H1 (cell line): ENCODE measurements around the gene TAF7. TPM values are rescaled to one million over a fixed set of nuclear protein-coding genes. Genes with fewer than 3 reads are reported as not detected.

Experiments used
- BRCA1 ChIP-seq: IDR thresholded peaks from 2 replicates; pipeline ENCODE4 v1.6.1; 2012; ENCODE audit warnings: low read depth, low read length, improper control_type of control experiment
- CBX8 ChIP-seq: fragments of 300-800, 300-1000 bp; sonication (generic); IDR thresholded peaks from 2 replicates; pipeline ENCODE4 v1.7.1; 2016; ENCODE audit warnings: low read depth, low read length, borderline replicate concordance
- JUND ChIP-seq: IDR thresholded peaks from 2 replicates; pipeline ENCODE4 v1.6.1; 2011; ENCODE audit warnings: mild to moderate bottlenecking, improper control_type of control experiment, low read length
- SP2 ChIP-seq: IDR thresholded peaks from 2 replicates; pipeline ENCODE4 v1.6.1; 2012; ENCODE audit warnings: mild to moderate bottlenecking, low read length, inconsistent platforms
- TAF1 ChIP-seq: IDR thresholded peaks from 2 replicates; pipeline ENCODE4 v1.6.1; 2011; ENCODE audit warnings: mild to moderate bottlenecking, low read depth, low read length
- TAF7 ChIP-seq: optimal IDR thresholded peaks from 2 replicates; pipeline ENCODE3; 2011; ENCODE audit warnings: low read depth, mild to moderate bottlenecking, inconsistent platforms, low read length, moderate library complexity, borderline replicate concordance
- ZNF274 ChIP-seq: IDR thresholded peaks from 2 replicates; pipeline ENCODE4 v1.7.0; 2012; ENCODE audit warnings: low read length, borderline replicate concordance; ENCODE audit errors: extremely low read depth
- polyA plus RNA-seq, 7 experiments: library from polyadenylated mRNA; depleted of rRNA in 3 of 7; stranded (reverse) in 5 of 7; unstranded in 2 of 7; fragments of >200 nt in 5 of 7; fragments of 200-250 nt in 2 of 7; gene quantifications; 1 replicate in 5 of 7; 2 replicates in 1 of 7; 4 replicates in 1 of 7; pipeline versions ENCODE4 v1.2.1 to v1.2.3, GENCODE V29; 2011 to 2013; ENCODE audit warnings: missing spikeins in 2 of 7, mixed read lengths in 2 of 7
- total RNA-seq: library from RNA; stranded (reverse); fragmentation: NEBNext Ultra II Directional; extraction: Animal tissue kit (Norgen Biotek cat#: 25700); gene quantifications from 2 replicates; pipeline ENCODE4 v1.2.1, GENCODE V29; 2021
- TF ChIP-seq, protein P1 (sequence below): fragments of 300-600 bp; sonication (generic); IDR thresholded peaks from 2 replicates; pipeline ENCODE4 v1.7.1; 2012; ENCODE audit warnings: low read length, moderate library complexity, mild to moderate bottlenecking, inconsistent platforms; ENCODE audit not compliant: insufficient replicate concordance
- TF ChIP-seq, protein P2 (sequence below), 3 experiments: IDR thresholded peaks; 1 replicate in 2 of 3; 2 replicates in 1 of 3; pipeline versions ENCODE4 v1.5.1 to v1.6.1; 2011; ENCODE audit warnings: low read length in 3 of 3, mild to moderate bottlenecking in 3 of 3, inconsistent platforms in 2 of 3, low read depth in 1 of 3, moderate library complexity in 1 of 3; ENCODE audit not compliant: insufficient read depth in 1 of 3; ENCODE audit errors: control extremely low read depth in 1 of 3

The TAF7 gene
- total and polyA plus RNA-seq, 2 of the 8 experiments (the other 6 are each of a cell fraction or from before 2014, with no cell fraction given), result 29.8 to 101 TPM

DNA sequence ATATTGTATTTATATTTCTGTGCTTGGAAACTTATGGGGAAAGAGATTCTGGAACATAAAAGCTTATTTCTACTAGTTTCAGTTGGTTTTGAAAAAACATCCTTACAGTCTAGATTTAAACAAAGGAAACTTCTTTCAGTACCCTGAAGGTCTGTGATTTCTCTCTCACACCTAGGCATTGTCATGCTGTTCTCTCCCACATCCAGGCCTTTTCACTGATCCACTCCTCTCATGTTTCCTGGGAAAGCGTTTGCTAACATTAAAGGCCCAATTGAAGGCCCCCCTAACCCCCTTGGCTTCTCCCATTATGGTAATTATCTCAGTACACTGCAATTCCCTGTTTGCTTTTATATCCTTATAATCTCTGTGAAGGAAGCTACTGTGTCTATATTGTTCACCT lies 22.2 kb upstream of the TAF7 start (continued):
- TF ChIP-seq, protein P1, sequence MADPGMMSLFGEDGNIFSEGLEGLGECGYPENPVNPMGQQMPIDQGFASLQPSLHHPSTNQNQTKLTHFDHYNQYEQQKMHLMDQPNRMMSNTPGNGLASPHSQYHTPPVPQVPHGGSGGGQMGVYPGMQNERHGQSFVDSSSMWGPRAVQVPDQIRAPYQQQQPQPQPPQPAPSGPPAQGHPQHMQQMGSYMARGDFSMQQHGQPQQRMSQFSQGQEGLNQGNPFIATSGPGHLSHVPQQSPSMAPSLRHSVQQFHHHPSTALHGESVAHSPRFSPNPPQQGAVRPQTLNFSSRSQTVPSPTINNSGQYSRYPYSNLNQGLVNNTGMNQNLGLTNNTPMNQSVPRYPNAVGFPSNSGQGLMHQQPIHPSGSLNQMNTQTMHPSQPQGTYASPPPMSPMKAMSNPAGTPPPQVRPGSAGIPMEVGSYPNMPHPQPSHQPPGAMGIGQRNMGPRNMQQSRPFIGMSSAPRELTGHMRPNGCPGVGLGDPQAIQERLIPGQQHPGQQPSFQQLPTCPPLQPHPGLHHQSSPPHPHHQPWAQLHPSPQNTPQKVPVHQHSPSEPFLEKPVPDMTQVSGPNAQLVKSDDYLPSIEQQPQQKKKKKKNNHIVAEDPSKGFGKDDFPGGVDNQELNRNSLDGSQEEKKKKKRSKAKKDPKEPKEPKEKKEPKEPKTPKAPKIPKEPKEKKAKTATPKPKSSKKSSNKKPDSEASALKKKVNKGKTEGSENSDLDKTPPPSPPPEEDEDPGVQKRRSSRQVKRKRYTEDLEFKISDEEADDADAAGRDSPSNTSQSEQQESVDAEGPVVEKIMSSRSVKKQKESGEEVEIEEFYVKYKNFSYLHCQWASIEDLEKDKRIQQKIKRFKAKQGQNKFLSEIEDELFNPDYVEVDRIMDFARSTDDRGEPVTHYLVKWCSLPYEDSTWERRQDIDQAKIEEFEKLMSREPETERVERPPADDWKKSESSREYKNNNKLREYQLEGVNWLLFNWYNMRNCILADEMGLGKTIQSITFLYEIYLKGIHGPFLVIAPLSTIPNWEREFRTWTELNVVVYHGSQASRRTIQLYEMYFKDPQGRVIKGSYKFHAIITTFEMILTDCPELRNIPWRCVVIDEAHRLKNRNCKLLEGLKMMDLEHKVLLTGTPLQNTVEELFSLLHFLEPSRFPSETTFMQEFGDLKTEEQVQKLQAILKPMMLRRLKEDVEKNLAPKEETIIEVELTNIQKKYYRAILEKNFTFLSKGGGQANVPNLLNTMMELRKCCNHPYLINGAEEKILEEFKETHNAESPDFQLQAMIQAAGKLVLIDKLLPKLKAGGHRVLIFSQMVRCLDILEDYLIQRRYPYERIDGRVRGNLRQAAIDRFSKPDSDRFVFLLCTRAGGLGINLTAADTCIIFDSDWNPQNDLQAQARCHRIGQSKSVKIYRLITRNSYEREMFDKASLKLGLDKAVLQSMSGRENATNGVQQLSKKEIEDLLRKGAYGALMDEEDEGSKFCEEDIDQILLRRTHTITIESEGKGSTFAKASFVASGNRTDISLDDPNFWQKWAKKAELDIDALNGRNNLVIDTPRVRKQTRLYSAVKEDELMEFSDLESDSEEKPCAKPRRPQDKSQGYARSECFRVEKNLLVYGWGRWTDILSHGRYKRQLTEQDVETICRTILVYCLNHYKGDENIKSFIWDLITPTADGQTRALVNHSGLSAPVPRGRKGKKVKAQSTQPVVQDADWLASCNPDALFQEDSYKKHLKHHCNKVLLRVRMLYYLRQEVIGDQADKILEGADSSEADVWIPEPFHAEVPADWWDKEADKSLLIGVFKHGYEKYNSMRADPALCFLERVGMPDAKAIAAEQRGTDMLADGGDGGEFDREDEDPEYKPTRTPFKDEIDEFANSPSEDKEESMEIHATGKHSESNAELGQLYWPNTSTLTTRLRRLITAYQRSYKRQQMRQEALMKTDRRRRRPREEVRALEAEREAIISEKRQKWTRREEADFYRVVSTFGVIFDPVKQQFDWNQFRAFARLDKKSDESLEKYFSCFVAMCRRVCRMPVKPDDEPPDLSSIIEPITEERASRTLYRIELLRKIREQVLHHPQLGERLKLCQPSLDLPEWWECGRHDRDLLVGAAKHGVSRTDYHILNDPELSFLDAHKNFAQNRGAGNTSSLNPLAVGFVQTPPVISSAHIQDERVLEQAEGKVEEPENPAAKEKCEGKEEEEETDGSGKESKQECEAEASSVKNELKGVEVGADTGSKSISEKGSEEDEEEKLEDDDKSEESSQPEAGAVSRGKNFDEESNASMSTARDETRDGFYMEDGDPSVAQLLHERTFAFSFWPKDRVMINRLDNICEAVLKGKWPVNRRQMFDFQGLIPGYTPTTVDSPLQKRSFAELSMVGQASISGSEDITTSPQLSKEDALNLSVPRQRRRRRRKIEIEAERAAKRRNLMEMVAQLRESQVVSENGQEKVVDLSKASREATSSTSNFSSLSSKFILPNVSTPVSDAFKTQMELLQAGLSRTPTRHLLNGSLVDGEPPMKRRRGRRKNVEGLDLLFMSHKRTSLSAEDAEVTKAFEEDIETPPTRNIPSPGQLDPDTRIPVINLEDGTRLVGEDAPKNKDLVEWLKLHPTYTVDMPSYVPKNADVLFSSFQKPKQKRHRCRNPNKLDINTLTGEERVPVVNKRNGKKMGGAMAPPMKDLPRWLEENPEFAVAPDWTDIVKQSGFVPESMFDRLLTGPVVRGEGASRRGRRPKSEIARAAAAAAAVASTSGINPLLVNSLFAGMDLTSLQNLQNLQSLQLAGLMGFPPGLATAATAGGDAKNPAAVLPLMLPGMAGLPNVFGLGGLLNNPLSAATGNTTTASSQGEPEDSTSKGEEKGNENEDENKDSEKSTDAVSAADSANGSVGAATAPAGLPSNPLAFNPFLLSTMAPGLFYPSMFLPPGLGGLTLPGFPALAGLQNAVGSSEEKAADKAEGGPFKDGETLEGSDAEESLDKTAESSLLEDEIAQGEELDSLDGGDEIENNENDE, result no peak
- TF ChIP-seq, protein P2, sequence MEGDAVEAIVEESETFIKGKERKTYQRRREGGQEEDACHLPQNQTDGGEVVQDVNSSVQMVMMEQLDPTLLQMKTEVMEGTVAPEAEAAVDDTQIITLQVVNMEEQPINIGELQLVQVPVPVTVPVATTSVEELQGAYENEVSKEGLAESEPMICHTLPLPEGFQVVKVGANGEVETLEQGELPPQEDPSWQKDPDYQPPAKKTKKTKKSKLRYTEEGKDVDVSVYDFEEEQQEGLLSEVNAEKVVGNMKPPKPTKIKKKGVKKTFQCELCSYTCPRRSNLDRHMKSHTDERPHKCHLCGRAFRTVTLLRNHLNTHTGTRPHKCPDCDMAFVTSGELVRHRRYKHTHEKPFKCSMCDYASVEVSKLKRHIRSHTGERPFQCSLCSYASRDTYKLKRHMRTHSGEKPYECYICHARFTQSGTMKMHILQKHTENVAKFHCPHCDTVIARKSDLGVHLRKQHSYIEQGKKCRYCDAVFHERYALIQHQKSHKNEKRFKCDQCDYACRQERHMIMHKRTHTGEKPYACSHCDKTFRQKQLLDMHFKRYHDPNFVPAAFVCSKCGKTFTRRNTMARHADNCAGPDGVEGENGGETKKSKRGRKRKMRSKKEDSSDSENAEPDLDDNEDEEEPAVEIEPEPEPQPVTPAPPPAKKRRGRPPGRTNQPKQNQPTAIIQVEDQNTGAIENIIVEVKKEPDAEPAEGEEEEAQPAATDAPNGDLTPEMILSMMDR (IDR thresholded peaks at IDR 0.05; ENCODE audit: control extremely low read depth in 1 of 3, insufficient read depth in 1 of 3, low read depth in 1 of 3, low read length in 3 of 3), result no peak
- no peak for TF ChIP-seq CBX8
- no peak for TF ChIP-seq TAF7
- TF ChIP-seq TAF1, result no peak
- no peak for TF ChIP-seq JUND
- TF ChIP-seq SP2, result no peak
- TF ChIP-seq BRCA1, result no peak
- no peak for TF ChIP-seq ZNF274
